Measurements from ENCODE around the gene ZDHHC20.

DNA sequence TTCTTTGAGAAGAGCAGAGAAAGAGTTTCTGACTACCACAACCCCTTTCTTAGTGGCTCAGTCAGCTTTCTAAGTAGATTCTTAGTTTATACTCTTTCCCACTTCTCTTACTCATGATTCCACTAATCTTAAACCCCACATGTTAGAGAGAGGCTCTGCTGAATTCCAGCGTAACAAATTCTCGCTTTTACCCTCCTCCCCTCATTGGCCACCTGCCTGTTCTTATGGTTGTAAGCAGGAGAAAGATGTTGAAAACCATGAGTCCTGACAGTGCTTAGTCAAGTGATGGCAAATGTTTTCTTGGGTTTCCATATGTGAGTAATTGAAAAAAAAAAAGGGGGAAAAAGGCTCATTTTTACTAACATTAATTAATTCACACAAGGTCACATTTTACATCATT lies 125.9 kb downstream of the ZDHHC20 start:
- TF ChIP-seq, protein P1, sequence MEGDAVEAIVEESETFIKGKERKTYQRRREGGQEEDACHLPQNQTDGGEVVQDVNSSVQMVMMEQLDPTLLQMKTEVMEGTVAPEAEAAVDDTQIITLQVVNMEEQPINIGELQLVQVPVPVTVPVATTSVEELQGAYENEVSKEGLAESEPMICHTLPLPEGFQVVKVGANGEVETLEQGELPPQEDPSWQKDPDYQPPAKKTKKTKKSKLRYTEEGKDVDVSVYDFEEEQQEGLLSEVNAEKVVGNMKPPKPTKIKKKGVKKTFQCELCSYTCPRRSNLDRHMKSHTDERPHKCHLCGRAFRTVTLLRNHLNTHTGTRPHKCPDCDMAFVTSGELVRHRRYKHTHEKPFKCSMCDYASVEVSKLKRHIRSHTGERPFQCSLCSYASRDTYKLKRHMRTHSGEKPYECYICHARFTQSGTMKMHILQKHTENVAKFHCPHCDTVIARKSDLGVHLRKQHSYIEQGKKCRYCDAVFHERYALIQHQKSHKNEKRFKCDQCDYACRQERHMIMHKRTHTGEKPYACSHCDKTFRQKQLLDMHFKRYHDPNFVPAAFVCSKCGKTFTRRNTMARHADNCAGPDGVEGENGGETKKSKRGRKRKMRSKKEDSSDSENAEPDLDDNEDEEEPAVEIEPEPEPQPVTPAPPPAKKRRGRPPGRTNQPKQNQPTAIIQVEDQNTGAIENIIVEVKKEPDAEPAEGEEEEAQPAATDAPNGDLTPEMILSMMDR (IDR thresholded peaks at IDR 0.05; ENCODE audit: low read length), result no peak
- TF ChIP-seq EZH2phosphoT487 (IDR thresholded peaks at IDR 0.05; ENCODE audit: low read length), result no peak
